GM12875 (cell line): ENCODE results near the gene MAN2A2.

Experiments used
- H3K4me3 ChIP-seq: one replicate; pipeline ENCODE4 v1.5.1; 2011; ENCODE audit warnings: low read depth, low read length, control low read depth
- TF ChIP-seq, protein P1 (sequence below): IDR thresholded peaks from 2 replicates; pipeline ENCODE4 v1.5.1; 2011; ENCODE audit warnings: low read depth, mild to moderate bottlenecking, control low read depth, inconsistent platforms, low read length, moderate library complexity, borderline replicate concordance; ENCODE audit not compliant: insufficient read depth

MAN2A2 gene

GRCh38 chr15:90866161-90866715 lies 36.9 kb upstream of the MAN2A2 start:
- TF ChIP-seq, protein P1, sequence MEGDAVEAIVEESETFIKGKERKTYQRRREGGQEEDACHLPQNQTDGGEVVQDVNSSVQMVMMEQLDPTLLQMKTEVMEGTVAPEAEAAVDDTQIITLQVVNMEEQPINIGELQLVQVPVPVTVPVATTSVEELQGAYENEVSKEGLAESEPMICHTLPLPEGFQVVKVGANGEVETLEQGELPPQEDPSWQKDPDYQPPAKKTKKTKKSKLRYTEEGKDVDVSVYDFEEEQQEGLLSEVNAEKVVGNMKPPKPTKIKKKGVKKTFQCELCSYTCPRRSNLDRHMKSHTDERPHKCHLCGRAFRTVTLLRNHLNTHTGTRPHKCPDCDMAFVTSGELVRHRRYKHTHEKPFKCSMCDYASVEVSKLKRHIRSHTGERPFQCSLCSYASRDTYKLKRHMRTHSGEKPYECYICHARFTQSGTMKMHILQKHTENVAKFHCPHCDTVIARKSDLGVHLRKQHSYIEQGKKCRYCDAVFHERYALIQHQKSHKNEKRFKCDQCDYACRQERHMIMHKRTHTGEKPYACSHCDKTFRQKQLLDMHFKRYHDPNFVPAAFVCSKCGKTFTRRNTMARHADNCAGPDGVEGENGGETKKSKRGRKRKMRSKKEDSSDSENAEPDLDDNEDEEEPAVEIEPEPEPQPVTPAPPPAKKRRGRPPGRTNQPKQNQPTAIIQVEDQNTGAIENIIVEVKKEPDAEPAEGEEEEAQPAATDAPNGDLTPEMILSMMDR: no peak
- H3K4me3 ChIP-seq: no peak overlapping the region

GRCh38 chr15:90866800-90867199 lies 36.3 kb upstream of the MAN2A2 start:
- TF ChIP-seq, protein P1: no peak
- no peak overlapping the region for H3K4me3 ChIP-seq

GRCh38 chr15:90868261-90868689 lies 34.8 kb upstream of the MAN2A2 start, which contains the start of gene FURIN:
Gene FURIN, plus strand, starts transcription at chr15:90868588. Its CDS starts 7,153 bp downstream, at chr15:90875741.
- TF ChIP-seq, protein P1: no peak
- H3K4me3 ChIP-seq: no peak within 1 kb of the TSS

DNA sequence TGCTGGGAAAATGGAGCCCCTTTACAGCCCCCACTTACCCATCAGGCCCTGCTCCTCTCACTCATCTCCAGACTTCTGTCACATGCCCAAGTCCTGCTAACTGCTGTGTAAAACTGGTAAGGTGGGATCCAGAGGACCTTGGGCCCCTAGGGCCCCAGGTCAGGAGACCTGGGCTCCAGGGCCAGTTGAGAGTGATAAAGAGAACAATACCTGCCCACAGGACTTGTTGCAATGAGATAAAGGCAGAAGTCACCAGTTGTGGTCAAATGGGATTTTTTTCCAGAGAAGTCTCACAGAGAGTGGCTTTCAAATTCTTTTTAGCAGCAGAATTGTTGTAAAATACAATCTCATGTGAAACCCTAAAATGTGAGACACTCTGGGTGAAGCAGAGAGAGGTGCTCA lies 34.0 kb upstream of the MAN2A2 start:
- TF ChIP-seq, protein P1: no peak
- no peak overlapping the region for H3K4me3 ChIP-seq

DNA sequence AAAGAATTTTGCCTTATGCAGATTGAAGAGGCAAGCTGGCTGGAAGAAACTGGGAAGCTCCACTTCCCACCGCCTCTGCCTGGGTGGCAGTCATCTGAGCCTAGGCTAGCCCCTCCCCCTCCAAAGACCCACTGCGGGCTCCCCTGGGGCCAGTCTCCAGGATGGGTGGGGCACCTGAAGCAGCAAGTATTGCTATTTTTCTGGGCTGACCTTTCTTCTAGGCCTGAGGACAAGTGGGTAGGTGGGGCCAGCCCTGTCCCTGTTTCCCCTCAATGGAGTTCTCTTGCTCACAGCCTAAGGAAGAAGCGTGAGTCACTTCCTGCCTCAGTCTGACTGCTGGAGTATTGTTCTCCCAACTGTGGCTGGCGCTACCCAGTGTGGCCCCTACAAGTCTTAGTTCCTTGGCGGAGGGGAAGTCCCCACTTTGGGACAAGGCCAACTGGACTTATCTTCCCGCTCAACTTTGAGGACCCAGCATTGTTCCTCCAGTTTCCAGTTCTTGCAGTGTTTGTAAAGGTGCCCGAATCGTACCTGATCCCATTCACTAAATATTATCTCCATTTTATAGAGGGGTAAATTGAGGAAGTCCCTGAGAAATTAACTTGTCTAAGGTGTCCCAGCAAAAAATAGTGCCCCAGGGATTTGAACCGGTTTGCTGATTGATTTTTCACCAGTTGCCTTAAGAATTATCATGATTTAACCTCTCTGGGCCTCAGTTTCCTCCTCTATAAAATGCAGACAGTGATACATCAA lies 33.3 kb upstream of the MAN2A2 start:
- TF ChIP-seq, protein P1: no peak
- H3K4me3 ChIP-seq: no peak overlapping the region

DNA sequence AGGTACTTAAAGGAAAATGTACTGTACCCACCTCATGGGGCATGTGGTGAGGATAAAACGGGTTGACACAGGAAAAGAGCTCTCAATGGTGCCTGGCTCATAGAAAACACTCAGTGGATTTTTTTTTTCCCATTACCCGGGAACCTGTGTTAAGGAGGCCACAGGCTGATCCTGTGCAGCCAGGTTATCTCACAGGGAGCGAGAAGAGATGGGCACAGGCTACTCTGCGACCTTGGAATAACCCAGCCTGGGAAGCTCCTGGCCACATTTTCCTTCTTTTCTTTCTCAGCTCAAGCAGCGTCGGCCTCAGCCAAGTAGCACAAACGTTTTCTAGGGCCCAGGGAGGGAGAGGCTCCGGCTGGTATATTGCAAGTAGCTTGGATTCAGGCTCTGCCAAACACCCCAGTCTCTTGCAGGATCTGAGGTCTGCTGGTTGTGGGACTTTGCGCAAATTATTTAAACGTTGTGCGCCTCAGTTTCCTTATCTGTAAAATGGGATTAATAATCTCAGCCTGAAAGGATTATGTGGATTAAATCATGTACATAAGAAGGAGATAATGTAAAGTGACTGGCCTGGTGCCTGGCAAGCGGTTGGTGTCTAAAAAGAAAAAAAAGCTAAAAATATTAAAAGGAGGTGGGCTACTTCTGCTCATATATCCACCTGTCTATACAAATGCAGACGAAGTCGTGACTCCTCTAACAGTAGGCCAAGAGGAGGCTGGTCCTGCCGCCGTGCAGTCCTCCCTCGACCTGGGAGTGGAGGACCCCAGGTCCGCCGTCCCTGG lies 32.6 kb upstream of the MAN2A2 start:
- H3K4me3 ChIP-seq: peak overlapping the region; percentile 80

More for the DNA sequence above, 32.6 kb upstream of the MAN2A2 start:
- TF ChIP-seq, protein P1: no peak
